HG03520 (cell line): ENCODE data around the gene KLHL11.
"Not testable (repeated sequence)": the region's sequence is repeated elsewhere in the genome, so short reads cannot be mapped to it uniquely, and the experiment has no call there.

ENCODE experiments used
- ATAC-seq: cut with Tn5 transposase; IDR thresholded peaks from one replicate; pipeline ENCODE4 v1.9.1; 2021; ENCODE audit warnings: mild to moderate bottlenecking, moderate library complexity; ENCODE audit not compliant: unreplicated experiment

Gene KLHL11

DNA sequence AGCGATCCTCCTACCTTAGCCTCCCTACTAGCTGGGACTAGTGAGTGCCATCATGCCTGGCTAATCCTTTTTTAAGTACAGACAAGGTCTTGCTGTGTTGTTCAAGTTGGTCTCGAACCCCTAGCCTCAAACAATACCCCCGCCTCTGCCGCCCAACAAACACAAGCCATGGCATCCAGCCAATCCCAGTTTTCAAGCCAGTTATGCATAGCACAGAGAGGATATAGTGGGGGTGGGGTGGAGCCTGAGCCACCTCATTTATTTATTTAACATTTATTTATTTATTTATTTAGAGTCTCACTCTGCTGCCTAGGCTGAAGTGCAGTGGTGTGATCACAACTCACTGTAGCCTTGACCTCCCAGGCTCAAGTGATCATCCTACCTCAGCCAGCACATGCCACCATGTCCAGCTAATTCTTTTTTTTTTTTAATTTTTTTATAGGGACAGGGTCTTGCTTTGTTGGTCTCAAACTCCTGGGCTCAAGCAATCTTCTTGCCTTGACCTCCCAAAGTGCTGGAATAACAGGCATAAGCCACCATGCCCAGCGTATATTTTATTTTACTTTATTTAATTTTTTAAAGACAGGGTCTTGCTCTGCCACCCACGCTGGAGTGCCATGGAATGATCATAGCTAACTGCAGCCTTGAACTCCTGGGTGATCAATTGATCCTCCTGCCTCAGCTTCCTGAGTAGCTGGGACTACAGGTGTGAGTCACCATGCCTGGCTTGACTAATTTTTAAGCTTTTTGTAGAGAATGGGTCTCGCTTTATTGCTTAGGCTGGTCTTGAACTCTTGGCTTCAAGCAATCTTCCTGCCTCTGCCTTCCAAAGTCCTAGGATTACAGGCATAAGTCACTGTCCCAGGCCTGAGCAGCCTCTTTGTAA lies 26.2 kb upstream of the KLHL11 start:
- no peak for ATAC-seq

DNA sequence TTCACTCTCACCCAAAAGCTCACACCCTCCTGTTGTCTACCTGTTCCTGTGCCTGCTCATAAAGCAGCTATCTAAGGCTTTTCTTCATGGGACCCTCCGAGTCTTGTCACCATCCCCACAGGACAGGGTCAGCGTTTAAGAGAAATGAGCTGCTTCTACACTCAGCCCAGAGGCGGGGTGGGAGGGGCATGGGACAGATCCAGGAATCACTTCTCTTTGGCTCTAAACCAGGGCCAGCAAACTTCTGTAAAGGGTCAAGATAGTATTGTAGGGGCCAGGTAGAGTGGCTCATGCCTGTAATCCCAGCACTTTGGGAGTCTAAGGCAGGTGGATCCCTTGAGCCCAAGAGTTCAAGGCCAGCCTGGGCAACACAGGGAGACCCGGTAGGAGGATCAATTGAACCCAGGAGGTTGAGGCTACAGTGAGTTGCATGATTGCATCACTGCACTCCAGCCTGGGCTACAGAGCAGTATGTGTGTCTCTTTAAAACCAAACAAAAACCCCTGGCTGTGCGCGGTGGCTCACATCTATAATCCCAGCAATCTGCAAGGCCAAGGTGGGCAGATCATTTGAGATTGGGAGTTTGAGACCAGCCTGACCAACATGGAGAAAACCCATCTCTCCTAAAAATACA lies 23.2 kb upstream of the KLHL11 start:
- ATAC-seq = no peak

DNA sequence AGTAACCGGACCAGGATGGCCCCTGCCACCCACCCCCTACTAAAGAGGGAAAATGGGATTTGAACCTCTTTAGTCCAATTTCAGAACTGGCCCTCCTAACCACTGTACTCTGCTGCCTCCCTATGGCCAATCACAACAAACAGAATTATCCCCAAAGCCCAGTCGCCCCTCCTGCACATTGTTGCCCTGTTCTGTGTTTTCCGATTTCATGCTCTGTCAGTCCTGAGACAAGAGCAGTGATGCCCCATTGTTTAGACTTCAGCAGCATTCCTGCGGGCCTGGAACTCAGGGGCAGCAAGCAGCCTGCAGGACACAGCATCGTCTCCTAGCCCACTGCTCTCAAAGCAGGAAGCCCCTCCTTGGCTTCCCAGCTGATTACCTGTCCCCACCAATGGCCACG lies 20.5 kb upstream of the KLHL11 start:
- no peak for ATAC-seq

DNA sequence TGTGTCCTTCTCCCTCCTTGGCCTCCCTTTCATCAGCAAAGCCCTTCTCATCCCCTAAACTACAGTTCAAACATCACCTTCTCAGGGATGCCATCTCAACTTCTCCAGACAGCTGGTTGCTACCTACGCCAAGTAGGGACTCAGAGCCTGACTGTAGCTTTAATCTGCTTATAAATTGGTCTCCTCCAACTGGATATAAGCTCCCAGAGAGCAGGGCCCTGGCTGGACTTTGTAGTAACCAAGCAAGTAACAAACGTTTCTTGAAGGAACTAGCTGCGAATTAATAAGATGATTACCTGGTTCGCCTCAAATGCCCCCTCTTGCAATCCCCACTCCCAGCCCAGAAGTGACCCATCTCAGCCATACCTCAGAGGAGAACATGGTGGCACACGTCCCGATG lies 17.5 kb upstream of the KLHL11 start:
- no peak for ATAC-seq

DNA sequence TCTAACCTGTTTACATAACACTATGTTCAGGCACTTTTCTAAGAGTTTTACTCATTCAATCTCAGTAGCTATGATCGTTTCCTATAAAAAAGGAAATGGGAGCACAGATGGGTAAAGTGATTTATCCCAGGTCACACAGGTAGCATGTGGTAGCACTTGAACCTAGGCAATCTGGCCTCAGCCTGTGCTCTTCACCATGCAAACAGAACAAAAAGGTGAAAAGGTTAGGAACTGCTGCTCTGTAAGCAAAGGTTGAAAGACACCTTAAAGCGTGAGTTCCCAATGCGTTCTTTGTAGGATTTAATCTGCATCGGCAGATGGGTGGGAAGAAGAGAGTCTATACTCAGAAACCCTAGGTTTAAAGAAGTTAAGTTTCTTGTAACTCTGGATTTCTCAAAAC lies 14.9 kb upstream of the KLHL11 start:
- ATAC-seq = no peak

DNA sequence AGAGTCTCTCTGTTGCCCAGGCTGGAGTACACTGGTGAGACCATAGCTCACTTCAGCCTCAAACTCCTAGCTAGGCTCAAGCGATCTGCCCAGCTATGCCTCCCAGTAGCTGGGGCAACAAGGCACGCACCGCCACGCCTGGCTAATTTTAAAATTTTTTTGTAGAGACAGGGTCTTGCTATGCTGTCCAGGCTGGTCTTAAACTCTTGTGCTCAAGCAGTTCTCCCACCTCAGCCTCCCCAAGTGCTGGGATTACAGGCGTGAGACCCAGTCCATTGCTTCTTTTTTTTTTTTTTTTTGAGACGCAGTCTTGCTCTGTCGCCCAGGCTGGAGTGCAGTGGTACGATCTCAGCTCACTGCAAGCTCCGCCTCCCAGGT lies 9.1 kb upstream of the KLHL11 start:
- not testable (repeated sequence) for ATAC-seq

DNA sequence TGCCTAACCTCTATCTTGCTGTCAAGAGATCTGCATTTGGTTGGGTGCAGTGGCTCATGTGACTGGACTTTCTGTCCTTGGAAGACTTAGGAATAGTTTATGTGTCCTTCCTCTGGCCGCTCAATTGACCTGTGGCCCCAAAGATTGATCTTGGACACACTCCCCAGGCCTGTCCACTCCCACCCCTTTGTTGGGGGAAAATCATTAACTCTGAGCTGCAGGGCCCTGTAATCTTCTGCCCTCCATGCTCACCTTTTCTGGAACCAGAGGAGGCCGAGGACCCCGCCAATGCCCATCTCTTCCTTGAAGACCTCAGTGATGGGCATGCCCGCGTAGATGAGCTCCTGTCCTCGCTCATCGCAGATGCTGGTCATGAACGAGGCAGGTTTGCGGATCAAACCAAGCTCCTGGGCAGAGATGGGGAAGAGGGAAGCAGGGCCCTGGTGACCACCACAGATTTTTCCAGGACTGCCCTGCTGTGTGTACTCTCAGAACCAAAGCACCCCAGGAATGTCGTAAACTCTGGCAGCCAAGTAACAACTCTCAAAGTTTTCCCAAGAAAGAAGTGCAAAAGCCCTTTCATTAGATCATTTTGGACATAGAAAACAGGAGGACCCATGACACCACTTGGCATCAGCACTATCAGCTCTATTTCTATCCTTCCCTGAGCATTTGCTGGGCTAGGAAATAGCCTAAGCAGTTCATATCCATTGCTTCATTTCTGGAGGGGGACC lies 8.5 kb upstream of the KLHL11 start:
- ATAC-seq = no peak

DNA sequence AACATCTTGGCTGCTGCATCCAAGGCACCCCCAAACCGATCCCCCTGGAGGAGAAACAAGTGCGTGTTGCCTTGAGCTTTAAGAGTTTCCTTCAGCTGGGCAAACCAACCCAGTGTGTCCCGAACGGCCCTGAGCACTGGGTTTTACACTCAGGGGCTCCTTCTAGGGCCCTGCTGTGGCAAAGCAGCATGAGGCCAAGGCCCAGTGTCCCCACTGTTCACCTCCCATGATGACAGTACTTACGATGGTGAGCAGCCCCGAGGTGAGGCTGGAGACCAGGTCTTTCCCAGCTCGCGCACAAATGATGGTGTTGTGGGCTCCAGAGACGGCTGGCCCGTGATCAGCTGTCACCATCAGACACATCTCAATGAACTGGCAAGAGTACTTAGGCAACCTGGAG lies 6.6 kb upstream of the KLHL11 start:
- no peak for ATAC-seq

DNA sequence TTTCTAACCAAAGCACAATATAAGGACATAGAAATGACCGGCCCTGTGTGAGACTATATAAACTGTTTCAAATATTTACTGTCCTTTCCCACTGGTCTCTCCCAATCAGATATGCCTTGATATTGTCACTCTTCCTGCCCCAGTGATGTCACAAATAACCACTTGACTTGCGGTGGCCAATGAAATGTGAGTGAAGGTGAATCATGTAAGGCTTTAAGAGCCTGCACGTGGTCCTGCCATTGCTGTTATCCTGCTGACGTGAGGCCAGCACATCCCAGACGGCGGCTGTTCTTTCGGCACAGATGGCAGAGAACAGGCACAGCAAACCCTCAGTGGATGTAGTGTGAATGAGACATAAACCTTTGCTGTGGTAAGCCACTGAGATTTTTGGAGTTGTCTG lies 5.4 kb upstream of the KLHL11 start:
- ATAC-seq = no peak

DNA sequence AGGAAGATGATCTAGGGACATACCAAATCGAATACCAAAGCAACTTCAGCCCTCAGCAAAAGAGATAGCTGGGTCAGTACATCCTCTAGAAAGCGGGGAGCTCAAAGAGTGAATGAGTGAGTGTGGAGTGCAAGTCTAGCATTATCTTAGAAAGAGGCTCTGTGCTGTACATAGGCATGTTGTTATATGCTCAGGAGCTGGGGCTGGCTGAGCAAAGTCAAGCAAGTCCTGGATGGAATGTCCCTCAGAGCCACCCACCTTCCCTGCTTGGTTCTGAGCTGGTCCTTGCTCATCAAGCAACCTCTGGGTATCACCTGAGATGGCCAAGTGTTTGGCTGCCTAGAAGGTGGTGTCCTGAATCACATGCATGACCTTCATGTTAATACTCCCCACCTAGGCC lies 4.9 kb upstream of the KLHL11 start:
- ATAC-seq = no peak

DNA sequence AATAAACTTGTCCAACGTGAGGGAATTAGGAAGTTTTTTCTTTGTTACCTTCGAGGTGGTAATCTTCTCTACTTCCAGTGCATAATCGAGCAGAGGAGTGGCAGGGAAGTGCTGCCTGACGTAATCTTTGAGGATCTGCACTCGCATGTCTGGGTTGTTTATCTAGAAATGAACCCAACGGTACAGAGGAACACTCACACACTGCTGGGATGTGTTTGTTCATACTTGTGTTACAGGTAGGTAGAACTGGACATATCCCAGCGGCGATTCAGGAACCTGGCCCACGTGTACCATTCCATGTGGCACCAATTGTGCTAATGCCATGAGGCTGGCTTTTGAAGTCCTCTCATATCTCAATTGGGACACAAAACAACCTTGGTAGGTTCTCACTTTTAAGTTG lies 4.2 kb upstream of the KLHL11 start:
- no peak for ATAC-seq

DNA sequence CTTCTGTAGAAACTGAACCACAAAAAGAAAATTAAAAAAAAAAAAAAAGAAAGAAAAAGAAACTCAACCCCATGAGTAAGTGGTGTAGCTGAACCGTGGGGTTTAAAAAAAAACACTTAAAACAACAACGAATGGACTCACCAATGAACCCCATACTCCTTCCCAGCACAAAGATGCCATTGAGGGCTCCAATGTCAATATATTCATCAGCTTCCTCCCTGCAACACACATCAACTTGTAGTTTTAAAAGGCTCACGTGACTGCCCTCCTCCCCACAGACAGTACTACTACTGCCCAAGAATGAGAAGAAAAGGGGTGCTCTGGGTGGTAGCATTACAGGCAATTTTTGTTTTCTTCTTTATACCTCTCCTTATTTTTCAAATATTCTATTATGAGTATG lies 3.3 kb upstream of the KLHL11 start:
- ATAC-seq = no peak

DNA sequence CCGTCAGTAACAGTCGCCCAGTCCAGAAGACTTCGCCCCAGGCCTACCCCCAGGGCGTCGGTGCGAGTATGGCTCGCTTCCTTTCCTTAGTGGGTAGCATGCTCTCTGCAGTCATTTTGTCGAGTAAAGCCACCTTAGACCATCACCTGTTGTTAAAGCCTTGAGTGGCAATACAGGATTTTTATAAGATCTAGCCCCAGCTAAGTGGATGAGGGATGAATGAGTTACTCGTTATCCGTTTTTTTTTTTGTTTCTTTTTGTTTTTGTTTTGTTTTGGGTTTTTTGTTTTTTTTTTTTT lies 322 bp upstream of the KLHL11 start:
- ATAC-seq = no peak

DNA sequence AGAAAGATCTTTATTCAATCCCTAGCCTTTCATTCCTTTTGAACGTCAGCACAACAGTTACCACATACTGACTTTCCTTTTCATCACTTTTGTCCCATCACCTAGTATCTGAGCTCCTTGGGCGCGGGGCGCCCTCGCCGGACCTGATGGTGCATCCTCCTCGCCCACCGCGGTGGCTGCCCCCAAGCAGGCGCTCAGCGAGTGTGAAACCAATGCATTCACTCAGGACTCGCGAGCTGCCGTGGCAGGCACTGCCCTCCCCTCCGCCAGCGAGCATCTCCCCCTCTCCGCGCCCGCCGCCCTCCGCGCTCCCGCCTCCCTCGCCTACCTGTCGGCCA lies 756 bp downstream of the KLHL11 start:
- ATAC-seq = peak; percentile 32

DNA sequence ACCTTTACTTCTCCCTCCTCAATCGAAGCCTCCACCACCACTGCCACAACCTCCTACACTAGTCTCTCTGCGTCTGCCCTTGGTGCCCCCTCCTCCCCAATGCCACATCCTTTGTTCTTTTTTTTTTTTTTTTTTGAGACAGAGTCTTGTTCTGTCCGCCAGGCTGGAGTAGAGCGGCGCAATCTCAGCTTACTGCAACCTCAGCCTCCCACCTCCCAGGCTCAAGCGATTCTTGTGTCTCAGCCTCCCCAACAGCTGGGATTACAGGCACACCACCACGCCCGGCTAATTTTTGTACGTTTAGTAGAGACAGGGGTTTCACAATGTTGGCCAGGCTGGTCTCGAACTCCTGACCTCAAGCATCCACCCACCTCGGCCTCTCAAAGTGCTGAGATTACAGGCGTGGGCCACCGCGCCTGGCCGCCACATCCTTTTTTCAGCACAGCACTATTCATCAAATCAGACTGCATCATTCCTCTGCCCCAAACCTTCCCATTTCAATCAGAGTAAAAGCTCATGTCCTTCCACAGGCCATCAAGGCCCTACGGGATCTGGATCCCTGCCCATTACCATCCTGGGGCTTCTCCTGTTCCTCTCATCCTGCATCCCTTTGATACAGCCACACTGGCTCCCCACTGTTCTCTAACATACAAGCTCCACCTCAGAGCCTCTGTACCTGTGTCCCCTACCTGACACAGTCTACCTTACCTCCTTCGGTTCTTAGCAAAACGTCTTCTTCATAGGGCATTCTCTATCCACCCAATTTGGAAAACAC lies 2.0 kb downstream of the KLHL11 start:
- ATAC-seq = no peak

DNA sequence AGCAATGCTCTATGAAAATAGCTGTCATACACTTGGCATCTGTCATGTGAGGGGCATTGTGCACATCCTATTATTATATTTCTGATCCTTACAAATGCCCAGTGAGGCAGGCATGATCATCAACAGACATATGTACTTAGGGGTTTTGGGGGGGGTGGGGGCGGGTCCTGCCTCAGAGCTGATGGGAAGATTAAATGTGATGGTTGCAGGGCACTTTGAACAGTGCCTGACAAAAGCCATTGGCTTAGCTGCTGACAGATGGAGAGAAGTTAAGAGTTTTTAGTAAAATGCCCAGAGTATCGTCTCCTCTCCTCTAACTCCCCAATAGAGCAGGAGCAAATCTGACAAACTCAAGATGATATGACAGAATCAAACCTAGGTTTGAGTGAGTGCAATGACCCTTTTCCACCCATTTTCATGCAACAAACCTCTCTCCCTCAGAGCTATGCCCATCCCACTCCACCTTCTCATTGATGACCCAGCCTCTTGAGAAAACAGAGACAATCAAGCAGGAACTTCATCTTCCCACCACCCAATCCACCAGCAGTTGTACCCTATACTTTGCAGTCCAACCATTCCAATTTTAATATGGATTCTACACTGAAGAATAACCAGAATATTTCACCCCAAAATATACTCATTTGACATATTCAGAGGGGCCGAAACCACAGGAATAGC lies 4.8 kb downstream of the KLHL11 start:
- no peak for ATAC-seq

DNA sequence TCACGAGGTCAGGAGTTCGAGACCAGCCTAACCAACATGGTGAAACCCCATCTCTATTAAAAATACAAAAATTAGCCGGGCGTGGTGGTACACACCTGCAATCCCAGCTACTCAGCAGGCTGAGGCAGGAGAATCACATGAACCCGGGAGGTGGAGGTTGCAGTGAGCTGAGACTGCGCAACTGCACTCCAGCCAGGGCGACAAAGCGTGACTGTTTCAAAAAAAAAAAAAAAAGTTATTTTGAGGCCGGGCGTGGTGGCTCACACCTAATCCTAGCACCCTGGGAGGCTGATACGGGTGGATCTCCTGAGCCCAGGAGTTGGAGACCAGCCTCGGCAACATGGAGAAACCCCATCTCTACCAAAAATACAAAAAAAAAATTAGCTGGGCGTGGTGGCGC lies 13.8 kb downstream of the KLHL11 start:
- ATAC-seq = not testable (repeated sequence)

DNA sequence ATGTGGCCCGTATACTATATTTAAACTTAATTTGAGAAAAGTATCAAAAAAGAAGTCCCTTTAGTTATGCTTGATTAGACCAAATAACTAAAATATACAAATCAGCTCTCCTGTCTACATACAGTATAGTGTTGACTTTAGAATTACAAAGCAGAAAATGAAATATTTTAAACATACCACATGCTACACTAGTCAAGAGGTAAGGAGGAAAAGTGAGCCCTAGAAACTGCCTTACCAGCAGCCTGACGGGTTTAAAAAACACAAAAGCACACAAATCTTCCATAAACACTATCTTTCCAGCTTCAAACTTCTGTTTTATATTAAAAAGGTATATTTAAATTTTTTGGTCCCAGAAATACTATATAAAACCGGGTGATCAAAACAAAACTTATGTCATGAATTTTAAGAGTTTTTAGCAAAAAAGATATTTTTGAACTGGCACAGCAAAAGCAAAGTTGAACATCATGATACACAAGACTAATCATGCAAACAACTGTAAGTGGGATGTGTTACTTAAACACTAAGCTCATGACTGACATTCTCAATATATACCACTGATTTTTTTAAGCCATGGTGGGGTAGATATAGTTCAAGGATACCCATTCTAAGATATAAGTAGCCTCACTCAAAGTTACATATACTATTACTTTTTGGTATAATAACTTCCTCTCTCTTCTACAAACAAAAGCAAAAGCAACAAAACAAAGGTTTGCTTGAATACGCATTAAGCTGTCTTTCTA lies 15.8 kb downstream of the KLHL11 start:
- ATAC-seq = no peak

DNA sequence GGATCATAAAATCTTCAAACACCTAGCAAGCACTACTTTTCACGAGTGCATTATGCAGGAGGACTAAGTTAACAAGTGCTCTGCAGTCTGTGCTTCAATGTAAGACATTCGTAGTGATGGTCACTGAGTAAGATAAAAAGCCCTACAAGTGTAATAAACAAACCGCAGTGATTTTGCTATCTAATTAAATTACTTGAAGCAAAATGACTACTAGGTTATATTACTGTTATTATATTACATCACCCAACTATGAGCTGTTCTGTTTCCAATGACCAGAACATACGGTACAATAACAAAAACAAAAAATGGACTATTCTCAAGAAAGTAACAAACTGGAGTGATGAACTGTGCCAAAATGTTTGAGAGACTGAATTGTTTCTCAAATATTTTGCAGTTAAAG lies 16.4 kb downstream of the KLHL11 start:
- ATAC-seq = no peak

DNA sequence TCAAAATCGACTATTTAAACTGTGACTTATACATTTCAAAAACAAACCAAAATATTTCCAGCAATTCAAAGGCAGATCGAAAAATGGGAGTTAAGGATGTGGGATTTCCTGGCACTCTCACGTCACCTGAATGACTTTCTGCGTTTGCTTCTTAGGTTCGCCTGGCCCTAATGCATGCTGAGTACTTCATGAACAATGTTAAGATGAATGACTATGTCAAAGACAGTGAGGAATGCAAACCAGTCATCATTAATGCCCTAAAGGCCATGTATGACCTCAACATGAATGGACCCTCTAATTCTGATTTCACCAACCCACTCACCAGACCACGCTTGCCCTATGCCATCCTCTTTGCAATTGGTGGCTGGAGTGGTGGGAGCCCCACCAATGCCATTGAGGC lies 20.3 kb downstream of the KLHL11 start:
- no peak for ATAC-seq
